HepG2 (cell line): ENCODE results near the gene FBXW2. TPM values are rescaled to one million over a fixed set of nuclear protein-coding genes. Genes with fewer than 3 reads are reported as not detected.

Source experiments
- EED ChIP-seq: sonication (generic); formaldehyde crosslinking; IDR thresholded peaks from 2 replicates; pipeline ENCODE4 v1.5.0; 2020; ENCODE audit warnings: mild to moderate bottlenecking, missing genetic modification reagents
- FLYWCH1 ChIP-seq: sonication (generic); formaldehyde crosslinking; IDR thresholded peaks from 2 replicates; pipeline ENCODE4 v1.8.1; 2023; ENCODE audit warnings: mild to moderate bottlenecking, missing genetic modification reagents
- JDP2 ChIP-seq: sonication (generic); formaldehyde crosslinking; IDR thresholded peaks from 2 replicates; pipeline ENCODE4 v1.8.1; 2022; ENCODE audit warnings: missing genetic modification reagents, borderline replicate concordance
- MAFK ChIP-seq, 2 experiments: IDR thresholded peaks in 1 of 2; conservative IDR thresholded peaks in 1 of 2; 2 replicates each; pipeline ENCODE4 v1.6.1; 2011; ENCODE audit warnings: improper control_type of control experiment in 2 of 2, low read length in 2 of 2
- MIER3 ChIP-seq: IDR thresholded peaks from 2 replicates; pipeline ENCODE4 v1.6.1; 2016; ENCODE audit warnings: missing compliant biosample characterization, borderline replicate concordance
- MTERF4 ChIP-seq: sonication (generic); formaldehyde crosslinking; IDR thresholded peaks from 2 replicates; pipeline ENCODE4 v1.8.0; 2023; ENCODE audit warnings: mild to moderate bottlenecking, missing genetic modification reagents
- NBN ChIP-seq: fragments of 450-650 bp; conservative IDR thresholded peaks from 2 replicates; pipeline ENCODE4 v1.6.1; 2017
- NFYB ChIP-seq: sonication (generic); formaldehyde crosslinking; IDR thresholded peaks from 2 replicates; pipeline ENCODE4 v1.4.0; 2020; ENCODE audit warnings: missing genetic modification reagents
- NONO ChIP-seq, 2 experiments: fragments of 450-650 bp in 1 of 2; sonication (generic) in 1 of 2; formaldehyde crosslinking in 1 of 2; IDR thresholded peaks in 1 of 2; conservative IDR thresholded peaks in 1 of 2; 2 replicates each; pipeline versions ENCODE4 v1.6.1 to v1.8.0; 2017 to 2022; ENCODE audit warnings: mild to moderate bottlenecking in 1 of 2, missing genetic modification reagents in 1 of 2, moderate library complexity in 1 of 2
- NR2C2 ChIP-seq: sonication (generic); formaldehyde crosslinking; IDR thresholded peaks from 2 replicates; pipeline ENCODE4 v1.4.0; 2020; ENCODE audit warnings: missing genetic modification reagents, mild to moderate bottlenecking, moderate library complexity, borderline replicate concordance
- PHF5A ChIP-seq: IDR thresholded peaks from one replicate; pipeline ENCODE4 v1.6.1; 2018; ENCODE audit warnings: low read depth, missing genetic modification reagents; ENCODE audit not compliant: unreplicated experiment
- SKI ChIP-seq: fragments of 450-650 bp; IDR thresholded peaks from one replicate; pipeline ENCODE4 v1.6.1; 2018; ENCODE audit warnings: mild to moderate bottlenecking; ENCODE audit not compliant: partially characterized antibody
- SMAD3 ChIP-seq: sonication (generic); formaldehyde crosslinking; IDR thresholded peaks from 2 replicates; pipeline ENCODE4 v1.4.0; 2020; ENCODE audit warnings: missing genetic modification reagents
- SRSF9 ChIP-seq: fragments of 200-400 bp; formaldehyde crosslinking; IDR thresholded peaks from 2 replicates; pipeline ENCODE4 v1.6.1; 2018; ENCODE audit warnings: borderline replicate concordance, mild to moderate bottlenecking, low read depth, low read length; ENCODE audit not compliant: insufficient read depth, poor library complexity, severe bottlenecking
- SUZ12 ChIP-seq: fragments of 150-350 bp; IDR thresholded peaks from 2 replicates; pipeline ENCODE4 v1.6.1; 2014; ENCODE audit warnings: low read depth, low read length
- TAF1 ChIP-seq: sonication (generic); formaldehyde crosslinking; IDR thresholded peaks from 2 replicates; pipeline ENCODE4 v1.4.0; 2020; ENCODE audit warnings: missing genetic modification reagents
- TBP ChIP-seq: sonication (generic); formaldehyde crosslinking; IDR thresholded peaks from 2 replicates; pipeline ENCODE4 v1.5.0; 2020; ENCODE audit warnings: missing genetic modification reagents
- TCF12 ChIP-seq, 2 experiments: fragments of 450-650 bp in 1 of 2; sonication (generic) in 1 of 2; formaldehyde crosslinking in 1 of 2; IDR thresholded peaks; 2 replicates each; pipeline versions ENCODE4 v1.6.1 to v1.8.0; 2017 to 2022; ENCODE audit warnings: antibody characterized with exemption in 1 of 2, mild to moderate bottlenecking in 1 of 2, missing genetic modification reagents in 1 of 2, moderate library complexity in 1 of 2
- YEATS2 ChIP-seq: sonication (generic); formaldehyde crosslinking; IDR thresholded peaks from 2 replicates; pipeline ENCODE4 v1.4.0; 2020; ENCODE audit warnings: missing genetic modification reagents, borderline replicate concordance
- ZFP36L1 ChIP-seq: sonication (generic); formaldehyde crosslinking; IDR thresholded peaks from 2 replicates; pipeline ENCODE4 v1.8.0; 2022; ENCODE audit warnings: mild to moderate bottlenecking, missing genetic modification reagents, moderate library complexity
- ZFP62 ChIP-seq: sonication (generic); formaldehyde crosslinking; IDR thresholded peaks from 2 replicates; pipeline ENCODE4 v1.4.0; 2020; ENCODE audit warnings: missing genetic modification reagents
- ZNF205 ChIP-seq: IDR thresholded peaks from 2 replicates; pipeline ENCODE4 v1.6.1; 2018; ENCODE audit warnings: missing biosample characterization, missing genetic modification reagents
- ZNF460 ChIP-seq: sonication (generic); formaldehyde crosslinking; IDR thresholded peaks from 2 replicates; pipeline ENCODE4 v1.5.1; 2020; ENCODE audit warnings: missing genetic modification reagents, mild to moderate bottlenecking, borderline replicate concordance
- ZNF552 ChIP-seq: sonication (generic); formaldehyde crosslinking; IDR thresholded peaks from 2 replicates; pipeline ENCODE4 v1.9.0; 2022; ENCODE audit warnings: missing genetic modification reagents, mild to moderate bottlenecking, borderline replicate concordance
- ZNF558 ChIP-seq: sonication (generic); formaldehyde crosslinking; IDR thresholded peaks from 2 replicates; pipeline ENCODE4 v1.9.0; 2022; ENCODE audit warnings: mild to moderate bottlenecking, missing genetic modification reagents, borderline replicate concordance
- ZNF7 ChIP-seq: IDR thresholded peaks from 2 replicates; pipeline ENCODE4 v1.6.1; 2016; ENCODE audit warnings: missing biosample characterization, missing genetic modification reagents
- ZNF75D ChIP-seq: sonication (generic); formaldehyde crosslinking; IDR thresholded peaks from 2 replicates; pipeline ENCODE4 v1.8.1; 2023; ENCODE audit warnings: missing genetic modification reagents, mild to moderate bottlenecking, borderline replicate concordance
- ZNF777 ChIP-seq: sonication (generic); formaldehyde crosslinking; IDR thresholded peaks from 2 replicates; pipeline ENCODE4 v1.4.0; 2020; ENCODE audit warnings: missing genetic modification reagents
- ZNF841 ChIP-seq: sonication (generic); formaldehyde crosslinking; IDR thresholded peaks from 2 replicates; pipeline ENCODE4 v1.8.1; 2023; ENCODE audit warnings: missing genetic modification reagents, borderline replicate concordance
- ZNF883 ChIP-seq: sonication (generic); formaldehyde crosslinking; IDR thresholded peaks from 2 replicates; pipeline ENCODE4 v1.5.1; 2020; ENCODE audit warnings: mild to moderate bottlenecking, missing genetic modification reagents; ENCODE audit errors: not compliant biosample characterization
- polyA plus RNA-seq, 8 experiments: library from polyadenylated mRNA; depleted of rRNA in 3 of 8; stranded (reverse) in 7 of 8; unstranded in 1 of 8; fragments of >200 nt; fragmentation: Illumina TruSeq in 4 of 8; extraction: Trizol in 4 of 8; gene quantifications; 2 replicates each; pipeline versions ENCODE4 v1.2.1 to v1.2.3, GENCODE V29; 2011 to 2016; ENCODE audit warnings: low read depth in 4 of 8, missing spikeins in 1 of 8, mixed read lengths in 1 of 8; ENCODE audit not compliant: insufficient read depth in 1 of 8
- total RNA-seq, 5 experiments: library from RNA; depleted of rRNA; stranded (reverse); fragments of >200 nt; fragmentation: Illumina TruSeq; extraction: Trizol; gene quantifications; 2 replicates each; pipeline ENCODE4 v1.2.3, GENCODE V29; 2016; ENCODE audit warnings: low read depth in 1 of 5

Gene FBXW2
- total and polyA plus RNA-seq, 2 of the 13 experiments (the other 11 are each of a cell fraction or from before 2014, with no cell fraction given): 35.4 to 43.1 TPM

GRCh38 chr9:120714088-120714845 is 78.9 kb downstream of the FBXW2 start, which contains the start of gene MEGF9 (continued):
- peak; percentile 95 for TF ChIP-seq NFYB (CRISPR knock-in tag)
- TF ChIP-seq NR2C2 (CRISPR knock-in tag): no peak
- TF ChIP-seq ZNF205 (CRISPR knock-in tag): no peak
- no peak for TF ChIP-seq TCF12 (IDR thresholded peaks at IDR 0.05)
- TF ChIP-seq TCF12 (CRISPR knock-in tag; IDR thresholded peaks at IDR 0.05): 0 out of 2 replicates have a peak, but pooled peaks have one; percentile 50
- TF ChIP-seq ZNF75D: no peak
- no peak for TF ChIP-seq ZNF841 (CRISPR knock-in tag)
- peak; percentile 71 for TF ChIP-seq ZNF777 (CRISPR knock-in tag)
- no peak for TF ChIP-seq MAFK (conservative IDR thresholded peaks at IDR 0.05 in 1 of 2, IDR thresholded peaks at IDR 0.05 in 1 of 2; ENCODE audit: low read length in 2 of 2)
- TF ChIP-seq ZNF460: no peak
- no peak for TF ChIP-seq NBN
- TF ChIP-seq MTERF4 (CRISPR knock-in tag): peak; percentile 47; the same call in 1 of the 2 replicates
- no peak for TF ChIP-seq ZNF552 (CRISPR knock-in tag)
- TF ChIP-seq ZFP36L1 (CRISPR knock-in tag): peak; percentile 79; the same call in 1 of the 2 replicates
- peak; percentile 58; the same call in 1 of the 2 replicates for TF ChIP-seq TAF1
- no peak; the same call in 1 of the 2 replicates for TF ChIP-seq JDP2 (CRISPR knock-in tag)
- TF ChIP-seq SUZ12: no peak
- TF ChIP-seq SKI: peak; percentile 64
- TF ChIP-seq PHF5A (CRISPR knock-in tag): no peak
- no peak for TF ChIP-seq SRSF9
- no peak for TF ChIP-seq FLYWCH1 (CRISPR knock-in tag)
- TF ChIP-seq YEATS2 (CRISPR knock-in tag): no peak
- no peak for TF ChIP-seq EED
- no peak for TF ChIP-seq ZFP62
- no peak for TF ChIP-seq ZNF7
- TF ChIP-seq TBP (CRISPR knock-in tag): no peak
- TF ChIP-seq SMAD3: peak; percentile 28; the same call in 1 of the 2 replicates
- no peak for TF ChIP-seq MIER3 (CRISPR knock-in tag)
- no peak for TF ChIP-seq NONO (IDR thresholded peaks at IDR 0.05)
- peak; percentile 73 for TF ChIP-seq NONO (CRISPR knock-in tag; conservative IDR thresholded peaks at IDR 0.05)
- no peak for TF ChIP-seq ZNF558 (CRISPR knock-in tag)
- TF ChIP-seq ZNF883: no peak
